GM19324 (cell line): Measurements from ENCODE around the gene LSP1.

Experiments used
- ATAC-seq: cut with Tn5 transposase; IDR thresholded peaks from one replicate; pipeline ENCODE4 v1.9.1; 2021; ENCODE audit warnings: mild to moderate bottlenecking, moderate library complexity; ENCODE audit not compliant: unreplicated experiment, low FRiP score

The LSP1 gene

DNA sequence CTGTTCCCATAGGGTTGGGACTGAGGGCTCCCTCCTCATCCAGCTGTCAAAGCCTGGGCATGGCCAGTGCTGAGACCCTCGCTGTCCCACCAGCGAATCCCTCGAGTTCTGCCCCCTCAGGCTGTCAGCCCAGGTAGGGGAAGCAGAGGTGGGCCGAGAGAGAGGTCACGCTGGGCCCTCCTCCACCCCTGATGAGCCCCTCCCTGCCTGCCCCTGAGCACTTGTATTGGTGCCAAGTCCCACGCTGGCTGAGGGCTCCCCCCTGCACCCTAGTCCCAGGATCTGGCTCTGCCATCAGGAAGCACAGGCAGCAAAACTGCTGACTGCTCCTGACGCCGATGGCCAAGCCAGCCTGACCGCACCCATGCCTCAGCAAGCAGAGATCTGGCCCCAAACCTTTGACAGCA is 35.5 kb downstream of the LSP1 start:
- ATAC-seq: no peak

DNA sequence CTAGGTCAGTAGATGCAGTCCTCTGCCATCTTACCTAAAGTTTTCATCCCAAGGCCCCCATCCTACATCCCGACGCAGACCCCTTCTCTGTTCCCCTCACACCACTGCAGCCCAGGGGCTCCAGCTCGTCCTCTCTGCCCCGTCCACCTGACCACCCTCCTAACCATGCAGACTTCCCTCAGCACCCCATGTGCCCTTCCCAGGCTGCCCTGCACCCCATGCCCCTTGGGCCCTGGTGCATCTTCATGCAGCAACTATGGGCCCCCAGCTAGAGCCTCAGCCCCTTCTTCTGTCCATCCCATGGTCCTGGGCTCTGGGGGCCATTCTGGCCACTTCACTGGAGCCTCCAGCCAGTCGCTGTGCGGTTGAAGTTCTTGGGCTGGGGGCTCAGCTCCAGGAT is 35.9 kb downstream of the LSP1 start:
- ATAC-seq: no peak

DNA sequence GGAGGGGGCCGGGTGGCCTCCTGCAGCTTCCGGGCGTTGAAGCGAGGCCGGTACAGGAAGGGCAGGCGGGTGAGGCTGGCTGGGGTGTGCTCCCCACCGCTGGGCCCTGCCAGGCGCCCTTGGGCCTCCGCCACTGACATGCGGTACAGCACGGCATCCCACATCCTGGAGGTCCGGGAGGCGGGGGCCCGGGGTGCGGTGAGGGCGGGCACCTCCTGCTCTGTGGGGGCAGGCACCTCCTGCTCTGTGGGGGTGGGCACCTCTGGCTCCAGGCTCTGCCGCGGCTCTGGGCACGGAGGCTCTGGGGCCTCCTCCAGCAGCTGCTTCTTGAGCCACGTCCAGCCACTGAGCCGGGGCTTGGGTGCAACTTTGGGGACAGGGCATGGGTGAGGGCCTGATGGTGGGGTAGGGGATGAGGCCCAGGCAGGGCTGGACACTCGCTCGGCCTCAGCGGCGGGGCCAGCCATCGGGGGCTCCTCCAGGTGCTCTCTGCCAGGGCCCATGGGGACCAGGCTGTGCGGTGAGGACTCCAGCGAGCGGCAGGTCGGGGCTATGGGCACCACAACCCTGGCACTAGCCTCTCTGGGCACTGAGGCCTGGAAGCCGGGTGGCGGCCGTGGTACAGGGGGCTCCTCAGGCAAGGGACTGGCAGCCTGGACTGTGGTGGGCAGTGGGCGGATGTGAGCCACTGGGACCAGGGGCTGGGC is 36.5 kb downstream of the LSP1 start:
- ATAC-seq: no peak

DNA sequence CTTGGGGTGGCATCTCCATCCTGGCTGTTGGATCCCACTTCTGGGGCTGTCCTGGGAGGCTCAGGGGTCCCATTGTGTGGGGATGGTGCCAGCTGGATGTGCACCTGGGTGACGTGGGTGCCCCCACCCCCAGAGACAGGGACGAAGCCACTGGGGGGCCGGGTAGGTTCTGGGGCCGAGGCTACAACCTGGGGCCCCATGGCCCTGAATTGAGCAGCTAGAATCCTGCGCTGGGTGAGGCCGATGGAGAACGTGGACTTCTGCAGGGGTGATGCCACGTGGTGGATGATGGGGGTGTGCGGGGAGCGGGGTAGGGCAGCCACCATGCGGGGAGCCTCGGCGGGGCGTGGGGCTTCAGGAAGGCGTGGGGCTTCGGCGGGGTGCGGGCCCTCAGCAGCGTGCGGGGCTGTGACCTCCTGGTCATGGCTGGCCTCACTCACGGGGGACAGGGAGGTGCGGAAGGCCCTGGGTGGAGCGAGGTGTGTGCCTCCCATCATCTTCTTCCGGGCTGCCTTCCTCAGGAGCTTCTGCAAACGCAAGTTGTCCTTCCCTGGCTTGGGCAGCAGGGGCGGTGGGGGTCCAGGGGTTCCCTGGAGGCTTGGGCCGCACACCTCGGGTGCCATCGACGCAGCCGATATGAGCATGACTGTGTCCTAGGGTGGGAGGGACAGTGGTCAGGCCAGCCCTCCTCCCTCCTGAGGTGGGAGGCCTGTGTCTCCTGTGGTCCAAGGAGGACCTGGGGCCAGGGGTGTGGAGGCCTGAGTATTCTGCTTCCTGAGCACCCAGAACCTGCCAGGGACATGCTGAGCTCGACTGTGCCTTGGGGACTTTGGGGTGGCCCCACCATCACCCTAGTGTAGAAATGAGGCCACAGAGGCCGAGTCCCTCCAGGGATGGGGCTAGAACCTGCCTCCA is 37.3 kb downstream of the LSP1 start:
- ATAC-seq: no peak

DNA sequence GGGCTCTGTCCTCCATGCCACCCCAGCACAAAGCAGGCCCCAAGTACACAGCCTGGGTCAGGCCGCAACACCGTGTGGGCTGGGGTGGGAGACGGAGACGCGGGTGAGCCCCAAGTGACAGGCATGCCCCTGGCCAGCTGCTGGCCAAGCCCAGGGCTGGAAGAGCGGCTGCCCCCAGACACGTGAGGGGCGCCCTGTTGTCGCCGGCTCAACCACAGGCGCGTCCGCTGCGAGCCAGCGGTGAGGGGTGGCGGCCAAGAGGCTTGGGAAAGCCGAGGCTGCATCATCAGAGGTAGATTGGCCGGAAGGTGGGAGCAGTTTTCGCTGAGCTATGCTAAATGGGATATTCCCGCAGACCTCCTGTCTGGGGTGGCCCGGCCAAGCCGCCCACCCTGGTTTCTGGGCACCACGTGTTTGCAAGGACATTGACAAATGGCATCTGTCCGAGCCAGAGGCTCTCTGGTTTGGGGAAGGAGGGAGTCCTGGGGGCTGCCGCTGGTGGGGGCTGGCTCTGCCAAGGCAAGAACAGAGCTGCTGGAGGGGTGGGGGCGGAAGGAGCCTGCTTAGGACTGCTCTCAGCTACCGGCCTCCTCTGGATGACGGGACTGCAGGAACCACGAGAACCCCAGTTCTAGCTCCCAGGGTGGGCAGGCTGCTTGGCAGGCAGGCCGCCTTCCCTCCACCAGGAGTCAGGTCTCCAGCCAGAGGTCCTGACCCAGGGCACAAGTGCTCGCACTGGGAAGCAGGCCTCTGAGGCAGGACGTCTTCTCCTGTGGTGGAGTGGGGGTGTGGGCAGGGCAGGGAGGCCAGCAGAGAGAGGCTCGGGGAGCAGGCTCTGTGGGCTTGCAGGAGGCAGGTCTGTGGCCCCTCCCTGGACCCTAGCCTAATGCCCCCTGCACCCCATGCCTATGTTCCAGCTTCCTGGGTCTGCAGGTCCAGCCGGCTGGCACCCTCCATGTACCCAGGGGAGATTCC is 38.3 kb downstream of the LSP1 start:
- no peak for ATAC-seq

DNA sequence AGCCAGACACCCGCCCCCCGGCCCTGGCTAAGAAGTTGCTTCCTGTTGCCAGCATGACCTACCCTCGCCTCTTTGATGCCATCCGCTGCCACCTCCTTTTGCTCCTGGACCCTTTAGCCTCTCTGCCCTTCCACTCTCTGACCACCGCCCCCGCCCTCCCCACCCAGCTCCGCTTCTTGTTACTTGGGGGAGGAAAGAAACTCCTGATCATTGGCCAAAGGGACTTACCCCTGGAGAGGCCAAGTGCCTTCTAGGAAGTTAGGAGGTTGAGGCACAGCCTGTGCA is 38.9 kb downstream of the LSP1 start, which contains the start of gene PRR33:
Gene PRR33, minus strand, starts transcription at position 65 of the 285 bp plus-strand sequence. CDS start 1,311 bp downstream, outside the sequence.
- ATAC-seq: no peak

DNA sequence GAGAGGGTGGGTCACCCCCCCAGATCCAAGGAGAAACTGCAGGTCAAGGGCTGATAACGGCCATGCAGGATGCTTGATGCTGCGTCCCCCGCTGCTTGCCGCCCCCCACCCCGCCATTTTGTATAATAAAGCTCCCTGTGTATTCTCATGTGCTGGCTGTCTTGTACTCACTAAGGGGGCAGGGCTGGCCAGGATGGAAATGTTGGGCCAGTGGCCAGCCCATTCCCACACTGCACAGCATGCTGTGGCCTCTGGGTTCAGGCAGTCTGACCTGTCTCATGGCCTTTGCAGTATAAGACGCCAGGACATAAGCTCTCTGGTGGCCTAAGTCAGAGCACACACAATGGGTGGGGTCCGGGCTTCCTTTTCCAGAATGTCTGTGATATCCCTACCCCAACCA is 39.2 kb downstream of the LSP1 start:
- ATAC-seq: no peak

DNA sequence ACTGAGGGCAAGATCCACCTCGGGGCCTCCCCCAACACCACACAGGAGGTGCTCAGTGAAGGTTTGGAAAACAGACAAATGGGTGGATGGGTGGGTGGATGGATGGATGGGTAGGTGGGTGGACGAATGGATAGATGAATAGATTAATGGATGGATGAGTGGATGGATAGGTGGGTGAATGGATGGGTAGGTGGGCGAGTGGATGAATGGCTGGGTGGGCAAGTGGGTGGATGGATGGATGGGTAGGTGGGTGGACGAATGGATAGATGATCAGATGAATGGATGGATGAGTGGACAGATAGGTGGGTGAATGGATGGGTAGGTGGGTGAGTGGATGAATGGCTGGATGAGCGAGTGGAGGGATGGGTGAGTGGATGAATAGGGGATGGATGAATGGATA is 39.7 kb downstream of the LSP1 start:
- ATAC-seq: no peak

DNA sequence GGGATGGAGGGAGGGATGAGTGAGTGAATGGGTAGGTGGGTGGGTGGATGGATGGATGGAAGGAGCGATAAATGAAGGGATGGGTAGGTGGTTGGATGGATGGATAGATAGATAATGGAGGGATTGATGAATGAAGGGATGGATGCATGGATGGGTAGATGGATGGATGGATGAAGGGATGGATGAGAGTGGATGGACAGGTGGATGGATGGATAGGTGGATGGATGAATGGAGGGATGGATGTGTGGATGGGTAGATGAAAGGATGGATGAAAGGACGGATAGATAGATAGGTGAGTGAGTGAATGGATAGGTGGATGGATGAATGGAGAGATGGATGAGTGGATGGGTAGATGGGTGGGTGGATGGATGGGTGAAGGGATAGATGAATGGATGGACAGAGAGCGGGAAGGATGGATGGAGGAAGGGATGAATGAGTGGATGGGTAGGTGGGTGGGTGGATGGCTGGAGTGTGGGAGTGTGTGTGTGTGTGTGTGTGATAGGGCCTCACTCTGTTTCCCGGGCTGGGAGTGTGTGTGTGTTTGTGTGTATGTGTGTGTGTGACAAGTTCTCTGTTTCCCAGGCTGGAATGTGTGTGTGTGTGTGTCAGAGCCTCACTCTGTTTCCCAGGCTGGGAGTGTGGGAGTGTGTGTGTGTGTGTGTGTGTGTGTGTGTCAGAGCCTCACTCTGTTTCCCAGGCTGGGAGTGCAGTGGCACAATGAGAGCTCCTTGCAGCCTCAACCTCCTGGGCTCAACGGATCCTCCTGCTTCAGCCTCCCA is 40.9 kb downstream of the LSP1 start:
- no peak for ATAC-seq

DNA sequence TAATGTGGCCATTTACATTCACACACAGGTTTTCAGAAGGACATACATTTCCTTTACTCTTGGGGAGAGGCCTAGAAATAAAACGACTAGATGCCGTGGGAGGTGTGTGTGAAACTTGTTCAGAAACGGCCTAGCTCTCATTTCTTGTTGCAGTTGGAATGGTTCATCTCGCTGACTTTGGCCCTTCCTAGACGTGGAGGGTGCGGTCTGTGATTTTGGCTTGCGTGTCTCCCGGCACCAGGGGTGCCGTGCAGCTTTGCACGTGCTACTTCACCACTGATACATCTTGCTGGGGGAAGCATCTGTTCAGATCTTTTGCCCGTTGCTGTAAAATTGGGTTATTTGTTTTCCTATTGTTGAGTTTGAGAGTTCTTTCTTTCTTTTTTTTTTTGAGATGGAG is 41.9 kb downstream of the LSP1 start:
- ATAC-seq: no peak

DNA sequence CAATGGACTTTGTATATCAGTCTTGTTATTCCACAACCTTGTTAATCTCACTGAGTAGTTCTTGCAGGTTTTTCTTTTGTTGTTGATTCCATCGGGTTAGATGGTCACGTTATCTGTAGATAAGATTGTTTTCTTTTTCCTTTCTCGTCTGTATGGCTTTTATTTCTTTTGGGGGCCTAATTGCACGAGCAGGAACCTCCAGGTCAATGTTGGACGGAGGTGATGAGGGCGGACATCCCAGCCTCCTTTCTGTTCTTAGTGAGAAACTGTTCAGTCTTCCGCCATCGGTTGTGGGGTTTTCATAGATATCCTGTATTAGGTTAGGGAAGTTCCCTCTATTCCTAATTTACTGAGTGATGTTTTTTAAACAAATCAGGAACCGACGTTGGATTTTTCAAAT is 43.6 kb downstream of the LSP1 start:
- ATAC-seq: no peak

DNA sequence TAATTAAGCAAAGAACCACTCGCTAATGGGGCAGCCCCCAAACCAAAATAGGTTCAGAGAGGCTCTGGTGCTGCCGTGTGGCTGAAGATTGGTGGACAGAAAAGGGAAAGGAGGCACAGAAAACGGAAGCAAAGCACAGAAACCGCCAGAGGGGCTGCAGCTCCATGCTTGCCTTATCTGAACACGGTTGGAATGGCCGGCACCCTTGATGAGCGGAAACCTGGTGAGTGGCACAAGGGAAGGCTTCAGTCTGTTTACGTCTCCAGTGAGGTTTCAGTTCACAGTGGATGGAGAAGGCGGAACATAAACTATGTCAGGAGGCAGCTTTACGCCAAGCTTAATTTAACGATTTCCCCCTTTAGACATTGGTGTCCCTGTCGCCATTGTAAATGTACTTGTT is 44.0 kb downstream of the LSP1 start:
- no peak for ATAC-seq

DNA sequence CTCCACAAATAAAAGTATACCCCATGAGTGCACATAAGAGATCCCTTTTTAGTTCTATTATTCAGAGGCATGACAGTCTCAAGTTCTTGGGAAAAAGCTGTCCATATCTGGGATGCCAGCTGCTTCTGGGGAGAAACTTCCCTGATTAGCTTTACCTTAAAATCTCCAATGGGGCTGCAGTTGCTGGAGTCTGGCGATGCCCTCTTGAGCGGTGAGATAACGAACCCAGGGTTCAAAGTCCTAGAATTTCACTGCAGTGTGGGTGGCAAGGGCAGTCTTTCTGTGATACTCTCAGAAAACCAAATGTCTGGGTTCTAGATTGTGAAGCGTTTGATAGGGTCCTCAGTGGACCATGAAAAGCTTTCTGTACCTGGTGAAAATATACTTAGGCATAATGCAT is 46.2 kb downstream of the LSP1 start:
- ATAC-seq: no peak

DNA sequence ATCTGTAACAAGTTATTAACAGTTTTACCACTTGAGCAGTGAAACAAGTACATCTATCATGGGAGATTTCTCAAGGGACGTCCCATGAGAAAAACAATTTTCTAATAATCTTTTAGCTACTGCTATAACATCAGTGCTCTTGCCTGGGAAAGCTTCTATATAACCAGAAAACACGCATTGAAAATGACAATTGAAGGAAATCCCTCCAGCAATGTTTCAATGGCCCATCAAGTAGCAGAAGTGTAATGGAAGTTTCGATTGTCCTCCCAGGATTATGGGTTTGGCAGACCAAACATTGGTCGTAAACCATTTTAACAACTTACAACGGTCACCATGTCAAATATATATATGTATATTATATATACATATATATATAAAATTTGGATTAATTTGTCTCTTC is 46.8 kb downstream of the LSP1 start:
- no peak for ATAC-seq

DNA sequence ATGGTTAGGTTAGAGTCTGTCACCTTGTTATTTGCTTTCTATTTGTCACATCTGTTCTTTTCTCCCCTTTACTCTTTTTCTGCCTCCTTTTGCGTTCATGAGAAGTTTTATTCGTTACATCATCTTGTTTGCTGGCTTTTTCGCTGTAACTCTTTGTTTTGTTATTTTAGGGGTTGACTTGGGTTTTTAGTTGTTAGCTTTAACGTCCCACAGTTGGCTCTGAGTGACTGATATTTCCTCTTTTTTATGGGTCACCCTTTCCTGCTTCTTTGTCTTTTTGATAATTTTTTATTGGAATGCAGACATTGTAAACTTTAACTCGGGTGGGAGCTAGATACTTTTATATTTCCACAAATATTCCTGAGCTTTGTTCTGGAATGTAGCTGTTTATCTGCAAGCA is 53.3 kb downstream of the LSP1 start:
- no peak for ATAC-seq

DNA sequence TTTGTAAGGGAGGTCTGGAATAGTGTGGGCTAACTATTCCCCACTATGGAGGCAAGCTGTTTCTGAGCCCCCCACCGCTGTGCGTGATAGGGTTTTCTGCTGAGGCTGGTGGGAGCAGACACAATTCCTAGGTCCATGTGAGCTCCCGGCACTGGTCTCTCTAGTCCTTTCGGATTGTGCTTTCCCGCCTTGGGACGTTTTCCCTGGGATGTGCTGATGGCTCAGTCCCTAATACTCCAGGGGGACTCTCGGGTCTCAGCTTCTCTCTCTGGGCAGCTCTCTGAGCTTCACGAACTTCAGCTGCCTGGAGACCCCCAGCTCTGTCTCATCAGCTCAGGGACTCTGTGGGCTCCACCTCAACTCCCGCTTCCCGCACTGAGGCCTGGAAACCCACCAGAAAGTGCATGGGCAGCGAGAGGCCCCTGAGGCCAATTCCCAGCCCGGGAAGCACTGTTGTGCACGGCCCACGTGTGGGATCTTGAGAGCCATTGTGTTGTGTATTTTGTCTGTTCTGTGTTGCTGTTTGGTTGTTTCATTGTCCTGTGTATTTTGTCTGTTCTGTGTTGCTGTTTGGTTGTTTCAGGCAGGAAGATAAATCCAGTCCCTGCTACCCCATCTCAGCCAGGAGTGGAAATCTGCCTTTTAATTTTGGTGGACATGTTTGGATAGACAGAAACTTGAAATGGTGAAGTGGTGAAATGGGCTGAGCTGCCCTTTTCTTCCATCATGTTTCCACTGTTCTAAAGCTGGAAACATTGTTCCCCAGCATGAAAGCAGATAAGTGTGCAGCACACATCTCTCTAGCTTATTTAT is 53.9 kb downstream of the LSP1 start:
- no peak for ATAC-seq

DNA sequence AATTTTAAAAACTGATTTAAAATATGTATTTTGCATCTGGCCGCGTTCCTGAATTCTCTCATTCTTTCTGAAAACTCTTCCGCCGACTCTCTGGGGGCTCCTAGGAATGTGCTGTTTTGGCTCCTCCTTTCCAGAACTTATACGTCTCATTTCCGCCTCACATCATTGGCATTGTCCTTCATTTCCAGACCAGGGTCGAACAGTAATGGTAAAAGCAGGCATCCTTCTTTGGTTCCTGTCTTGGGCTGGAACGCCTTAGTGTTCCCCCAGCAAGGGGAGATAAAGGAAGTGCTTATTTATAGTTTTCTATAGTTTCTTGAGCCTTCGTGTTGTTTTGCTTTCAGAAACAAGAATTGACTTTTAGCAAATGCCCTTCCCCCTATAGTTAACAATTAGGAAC is 55.7 kb downstream of the LSP1 start:
- ATAC-seq: no peak

DNA sequence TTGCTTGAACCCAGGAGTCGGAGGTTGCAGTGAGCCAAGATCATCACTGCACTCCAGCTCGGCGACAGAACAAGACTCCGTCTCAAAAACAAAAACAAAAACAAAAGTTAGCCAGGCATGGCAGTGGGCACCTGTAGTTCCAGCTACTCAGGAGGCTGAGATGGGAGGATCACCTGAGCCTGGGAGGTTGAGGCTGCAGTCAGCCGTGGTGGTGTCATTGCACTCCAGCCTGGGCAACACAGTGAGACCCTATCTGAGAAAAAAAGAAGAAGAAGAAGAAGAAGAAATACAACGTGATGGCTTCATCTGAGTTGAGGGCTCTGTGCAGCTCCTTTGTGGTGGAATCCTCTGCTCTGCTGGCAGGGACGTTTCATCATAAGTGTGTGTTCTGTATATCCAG is 56.6 kb downstream of the LSP1 start:
- ATAC-seq: no peak

DNA sequence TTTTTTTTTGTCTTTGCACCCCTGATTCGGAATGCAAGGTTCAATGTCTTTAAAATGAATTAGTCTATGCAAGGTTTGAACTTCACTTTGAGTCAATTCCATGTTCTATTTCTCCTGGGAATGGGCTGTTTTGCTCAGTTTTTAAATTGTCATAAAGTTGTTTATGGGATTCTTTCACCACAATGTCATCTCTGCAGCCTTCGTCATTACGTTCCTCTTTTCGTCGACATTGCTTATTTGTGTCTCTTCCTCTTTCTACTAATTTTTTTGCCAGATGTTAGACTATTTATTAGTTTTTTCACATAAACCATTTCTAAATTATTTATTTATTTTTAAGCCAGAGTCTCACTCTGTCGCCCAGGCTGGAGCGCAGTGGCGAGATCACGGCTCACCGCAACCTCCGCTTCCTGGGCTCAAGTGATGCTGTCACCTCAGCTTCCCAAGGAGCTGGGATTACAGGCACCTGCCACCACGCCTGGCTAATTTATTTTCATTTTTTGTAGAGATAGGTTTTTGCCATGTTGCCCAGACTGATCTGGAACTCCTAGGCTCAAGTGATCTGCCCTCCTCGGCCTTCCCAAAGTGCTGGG is 59.5 kb downstream of the LSP1 start:
- ATAC-seq: no peak
